ENCODE measurements around the gene POU2F1.

GRCh38 chr1:167404161-167404888, 183.6 kb downstream of the POU2F1 start:
- TF ChIP-seq RAD21 (conservative IDR thresholded peaks at IDR 0.05) (no peak), CTCF (IDR thresholded peaks at IDR 0.05; ENCODE audit: poor library complexity, severe bottlenecking) (no peak), POLR2AphosphoS5 (IDR thresholded peaks at IDR 0.05) (no peak), TAF1 (IDR thresholded peaks at IDR 0.05; ENCODE audit: low read depth) (no peak), REST (IDR thresholded peaks at IDR 0.05; ENCODE audit: borderline replicate concordance) (no peak), EZH2 (IDR thresholded peaks at IDR 0.05; ENCODE audit: borderline replicate concordance, insufficient read depth, low read length, poor library complexity, severe bottlenecking) (no peak), SMC3 (conservative IDR thresholded peaks at IDR 0.05; ENCODE audit: poor library complexity) (no peak), MXI1 (conservative IDR thresholded peaks at IDR 0.05; ENCODE audit: poor library complexity, severe bottlenecking) (no peak)
